ENCODE data around the gene MAD1L1.

DNA sequence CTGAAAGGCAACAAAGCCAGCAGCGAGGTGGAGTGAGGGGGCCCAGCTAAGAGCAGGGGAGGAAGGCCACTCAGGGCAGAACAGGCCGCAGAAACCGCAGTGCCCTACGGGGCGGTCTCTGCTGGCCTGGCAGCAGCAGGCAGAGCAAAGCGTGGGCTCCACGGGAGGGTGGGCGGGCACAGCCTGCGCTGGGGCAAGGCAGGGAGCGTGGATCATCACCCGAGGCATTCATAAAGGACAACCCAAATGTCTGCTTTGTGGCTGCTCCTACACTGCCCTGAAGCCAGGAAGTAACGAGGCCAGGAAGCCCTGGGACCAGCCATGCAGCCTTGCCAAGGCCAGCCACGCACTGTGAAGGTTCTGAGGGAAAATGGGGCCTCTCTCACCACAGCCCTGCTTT lies 127.5 kb downstream of the MAD1L1 start:
- TF ChIP-seq ARNTL (CRISPR knock-in tag; IDR thresholded peaks at IDR 0.05; ENCODE audit: borderline replicate concordance, low read depth): no peak
- TF ChIP-seq, protein P1, sequence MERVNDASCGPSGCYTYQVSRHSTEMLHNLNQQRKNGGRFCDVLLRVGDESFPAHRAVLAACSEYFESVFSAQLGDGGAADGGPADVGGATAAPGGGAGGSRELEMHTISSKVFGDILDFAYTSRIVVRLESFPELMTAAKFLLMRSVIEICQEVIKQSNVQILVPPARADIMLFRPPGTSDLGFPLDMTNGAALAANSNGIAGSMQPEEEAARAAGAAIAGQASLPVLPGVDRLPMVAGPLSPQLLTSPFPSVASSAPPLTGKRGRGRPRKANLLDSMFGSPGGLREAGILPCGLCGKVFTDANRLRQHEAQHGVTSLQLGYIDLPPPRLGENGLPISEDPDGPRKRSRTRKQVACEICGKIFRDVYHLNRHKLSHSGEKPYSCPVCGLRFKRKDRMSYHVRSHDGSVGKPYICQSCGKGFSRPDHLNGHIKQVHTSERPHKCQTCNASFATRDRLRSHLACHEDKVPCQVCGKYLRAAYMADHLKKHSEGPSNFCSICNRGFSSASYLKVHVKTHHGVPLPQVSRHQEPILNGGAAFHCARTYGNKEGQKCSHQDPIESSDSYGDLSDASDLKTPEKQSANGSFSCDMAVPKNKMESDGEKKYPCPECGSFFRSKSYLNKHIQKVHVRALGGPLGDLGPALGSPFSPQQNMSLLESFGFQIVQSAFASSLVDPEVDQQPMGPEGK (CRISPR knock-in tag; IDR thresholded peaks at IDR 0.05; ENCODE audit: borderline replicate concordance): no peak
- no peak for TF ChIP-seq SNAI2 (CRISPR knock-in tag; IDR thresholded peaks at IDR 0.05)
- TF ChIP-seq CSDC2 (CRISPR knock-in tag; IDR thresholded peaks at IDR 0.05): no peak
- no peak for TF ChIP-seq ZNF565 (CRISPR knock-in tag; conservative IDR thresholded peaks at IDR 0.05; ENCODE audit: low read depth)
- TF ChIP-seq PPARA (CRISPR knock-in tag; IDR thresholded peaks at IDR 0.05; ENCODE audit: borderline replicate concordance): no peak
- TF ChIP-seq OSR1 (CRISPR knock-in tag; IDR thresholded peaks at IDR 0.05): no peak
- TF ChIP-seq ZNF70 (CRISPR knock-in tag; IDR thresholded peaks at IDR 0.05): no peak
- no peak for TF ChIP-seq ZFP3 (CRISPR knock-in tag; IDR thresholded peaks at IDR 0.05)
- no peak for TF ChIP-seq TOX (CRISPR knock-in tag; IDR thresholded peaks at IDR 0.05; ENCODE audit: borderline replicate concordance)
- TF ChIP-seq, protein P2, sequence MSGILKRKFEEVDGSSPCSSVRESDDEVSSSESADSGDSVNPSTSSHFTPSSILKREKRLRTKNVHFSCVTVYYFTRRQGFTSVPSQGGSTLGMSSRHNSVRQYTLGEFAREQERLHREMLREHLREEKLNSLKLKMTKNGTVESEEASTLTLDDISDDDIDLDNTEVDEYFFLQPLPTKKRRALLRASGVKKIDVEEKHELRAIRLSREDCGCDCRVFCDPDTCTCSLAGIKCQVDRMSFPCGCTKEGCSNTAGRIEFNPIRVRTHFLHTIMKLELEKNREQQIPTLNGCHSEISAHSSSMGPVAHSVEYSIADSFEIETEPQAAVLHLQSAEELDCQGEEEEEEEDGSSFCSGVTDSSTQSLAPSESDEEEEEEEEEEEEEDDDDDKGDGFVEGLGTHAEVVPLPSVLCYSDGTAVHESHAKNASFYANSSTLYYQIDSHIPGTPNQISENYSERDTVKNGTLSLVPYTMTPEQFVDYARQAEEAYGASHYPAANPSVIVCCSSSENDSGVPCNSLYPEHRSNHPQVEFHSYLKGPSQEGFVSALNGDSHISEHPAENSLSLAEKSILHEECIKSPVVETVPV (CRISPR knock-in tag; IDR thresholded peaks at IDR 0.05): no peak

Measured in SK-N-SH treated with all-trans-retinoic acid at 6 μM for 48 hours (cell line).